Stimulated activated naive CD4-positive, alpha-beta T cell (primary cell): ENCODE data around the gene THSD8.
"Not testable (repeated sequence)": the region's sequence is repeated elsewhere in the genome, so short reads cannot be mapped to it uniquely, and the experiment has no call there.

Source experiments
- DNase-seq, 6 experiments: peaks; one replicate each; lab custom pipeline; 2025; lab: John Stamatoyannopoulos, UW

THSD8 gene

GRCh38 chr19:12792051-12792852 is 9.6 kb upstream of the THSD8 start:
- peak; percentile 53 to 86 (median 70) for DNase-seq

DNA sequence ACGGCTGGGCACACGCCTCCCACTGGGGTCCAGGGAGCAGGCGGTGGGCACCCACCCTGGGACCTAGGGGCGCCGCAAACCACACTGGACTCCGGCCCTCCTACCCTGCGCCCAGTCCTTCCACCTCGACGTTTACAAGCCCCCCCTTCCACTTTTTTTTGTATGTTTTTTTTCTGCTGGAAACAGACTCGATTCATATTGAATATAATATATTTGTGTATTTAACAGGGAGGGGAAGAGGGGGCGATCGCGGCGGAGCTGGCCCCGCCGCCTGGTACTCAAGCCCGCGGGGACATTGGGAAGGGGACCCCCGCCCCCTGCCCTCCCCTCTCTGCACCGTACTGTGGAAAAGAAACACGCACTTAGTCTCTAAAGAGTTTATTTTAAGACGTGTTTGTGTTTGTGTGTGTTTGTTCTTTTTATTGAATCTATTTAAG is 9.0 kb upstream of the THSD8 start:
- peak in 3 of 6 experiments; percentile 61 to 87 (median 68) for DNase-seq

GRCh38 chr19:12793290-12794195 is 8.3 kb upstream of the THSD8 start:
- peak; percentile 90 to 99 (median 96) for DNase-seq

GRCh38 chr19:12794196-12794941 is 7.5 kb upstream of the THSD8 start:
- peak; percentile 16 to 71 (median 34) for DNase-seq

GRCh38 chr19:12794971-12795381 is 6.9 kb upstream of the THSD8 start:
- DNase-seq = no peak

- DNase-seq = peak; percentile 61 to 88 (median 65)
These were observed 5.5 kb upstream of the THSD8 start for GRCh38 chr19:12796146-12797071.

- DNase-seq = no peak
These were observed 4.7 kb upstream of the THSD8 start for GRCh38 chr19:12797141-12797587.

GRCh38 chr19:12797607-12798006 is 4.3 kb upstream of the THSD8 start:
- not testable (repeated sequence) for DNase-seq

- DNase-seq = no peak
These were observed 2.0 kb upstream of the THSD8 start for GRCh38 chr19:12799742-12800465.

DNA sequence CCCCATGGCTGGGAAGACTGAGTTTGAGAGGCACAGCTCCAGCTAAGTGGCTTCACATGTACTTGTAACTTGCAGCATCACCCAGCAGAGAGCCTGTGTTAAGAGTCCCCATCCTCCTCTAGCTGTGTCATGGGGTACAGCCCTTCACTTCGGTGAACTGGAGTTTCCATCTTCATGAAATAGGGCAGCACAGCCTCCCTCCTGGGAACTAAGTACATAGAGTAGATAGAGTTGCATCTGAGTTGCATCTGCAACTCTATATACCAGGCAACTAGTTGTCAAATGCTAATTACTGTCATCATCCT is 1.5 kb upstream of the THSD8 start:
- no peak for DNase-seq

DNA sequence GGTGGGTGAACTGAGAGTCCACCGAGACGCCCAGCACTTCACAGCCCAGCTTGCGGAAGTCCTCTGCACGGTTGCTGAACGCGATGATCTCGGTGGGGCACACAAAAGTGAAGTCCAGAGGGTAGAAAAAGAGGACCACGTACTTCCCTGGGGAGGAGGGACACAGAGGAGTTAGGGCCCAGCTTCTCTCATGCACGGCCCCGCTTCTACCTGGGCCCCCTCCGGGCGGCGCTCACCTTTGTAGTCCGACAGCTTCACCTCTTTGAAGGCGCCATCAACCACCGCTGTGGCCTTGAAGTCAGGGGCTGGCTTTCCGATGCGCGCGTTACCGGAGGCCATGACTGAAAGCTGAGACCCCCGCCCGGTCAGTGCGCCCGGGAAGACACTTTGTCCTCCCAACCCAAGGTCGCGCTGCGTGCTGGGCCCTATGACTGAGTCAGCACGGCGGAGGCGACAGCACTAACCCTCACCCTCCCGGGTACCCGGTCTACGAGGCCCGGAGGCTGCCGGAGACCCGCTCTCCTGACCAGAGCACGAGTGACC is 875 bp upstream of the THSD8 start:
- peak in 2 of 6 experiments; percentile 32 for DNase-seq

- DNase-seq = no peak
These were observed 618 bp downstream of the THSD8 start for GRCh38 chr19:12802267-12803106.

DNA sequence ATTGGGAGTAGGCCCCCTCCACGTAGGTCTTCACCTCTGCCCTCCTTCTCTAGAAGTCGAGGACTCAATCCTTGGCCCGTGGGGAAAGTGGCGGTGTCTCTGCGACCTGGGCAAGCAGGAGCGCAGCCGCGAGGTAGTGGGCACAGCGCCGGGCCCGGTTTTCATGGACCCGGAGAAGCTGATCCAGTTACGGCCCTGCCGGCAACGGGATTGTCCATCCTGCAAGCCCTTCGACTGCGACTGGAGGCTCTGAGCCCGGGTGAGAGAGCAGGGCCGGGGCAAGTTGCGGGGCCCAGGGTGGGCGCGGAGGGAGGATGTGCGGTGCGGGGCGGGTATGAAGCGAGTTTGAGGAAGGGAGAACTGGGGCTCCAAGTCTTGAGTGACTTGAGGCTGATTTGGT is 2.2 kb downstream of the THSD8 start:
- DNase-seq = no peak

GRCh38 chr19:12806242-12807081 is 4.6 kb downstream of the THSD8 start, which contains the start of gene RNASEH2A:
TSS of gene RNASEH2A (plus strand) at chr19:12806584. CDS start at chr19:12806674, 90 bp downstream.
- DNase-seq = peak; percentile 66 to 83 (median 79)

GRCh38 chr19:12815088-12815487 is 13.2 kb downstream of the THSD8 start:
- DNase-seq = no peak

DNA sequence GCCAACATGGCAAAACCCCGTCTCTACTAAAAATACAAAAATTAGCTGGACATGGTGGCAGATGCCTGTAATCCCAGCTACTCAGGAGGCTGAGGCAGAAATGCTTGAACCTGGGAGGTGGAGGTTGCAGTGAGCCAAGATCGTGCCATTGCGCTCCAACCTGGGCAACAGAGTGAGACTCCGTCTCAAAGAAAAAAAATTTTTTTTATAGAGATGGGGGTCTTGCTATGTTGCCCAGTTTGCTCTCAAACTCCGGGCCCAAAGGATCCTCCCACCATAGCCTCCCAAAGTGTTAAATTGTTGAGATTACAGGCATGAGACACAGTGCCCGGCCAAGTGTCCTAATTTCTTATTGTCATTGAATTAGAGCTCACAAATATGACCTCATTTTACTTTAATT is 15.3 kb downstream of the THSD8 start:
- not testable (repeated sequence) for DNase-seq

DNA sequence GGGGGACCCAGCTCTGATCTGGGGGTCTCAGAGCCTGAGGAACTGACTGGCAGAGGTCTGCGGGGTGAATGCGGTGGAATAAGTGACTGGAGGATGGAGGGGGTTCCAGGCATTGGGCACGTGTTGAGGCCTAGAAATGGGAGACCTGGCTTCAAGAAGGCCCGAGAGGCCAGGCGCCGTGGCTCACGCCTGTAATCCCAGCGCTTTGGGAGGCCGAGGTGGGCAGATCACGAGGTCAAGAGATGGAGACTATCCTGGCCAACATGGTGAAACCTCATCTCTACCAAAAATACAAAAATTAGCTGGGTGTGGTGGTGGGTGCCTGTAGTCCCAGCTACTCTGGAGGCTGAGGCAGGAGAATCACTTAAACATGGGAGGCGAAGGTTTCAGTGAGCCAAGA is 15.9 kb downstream of the THSD8 start:
- not testable (repeated sequence) for DNase-seq

GRCh38 chr19:12821761-12822160 is 19.9 kb downstream of the THSD8 start:
- no peak for DNase-seq
